GM19193 (cell line): ENCODE measurements around the gene PASK.

Source experiments
- POLR2A ChIP-seq: IDR thresholded peaks from 4 replicates; pipeline ENCODE4 v1.6.1; 2011; ENCODE audit not compliant: insufficient read depth, insufficient read length; ENCODE audit errors: extremely low read depth

PASK gene

GRCh38 chr2:241185961-241186360, 36.7 kb upstream of the PASK start:
- TF ChIP-seq POLR2A: no peak

- TF ChIP-seq POLR2A: no peak
Observed at GRCh38 chr2:241184901-241185300, 35.6 kb upstream of the PASK start.

DNA sequence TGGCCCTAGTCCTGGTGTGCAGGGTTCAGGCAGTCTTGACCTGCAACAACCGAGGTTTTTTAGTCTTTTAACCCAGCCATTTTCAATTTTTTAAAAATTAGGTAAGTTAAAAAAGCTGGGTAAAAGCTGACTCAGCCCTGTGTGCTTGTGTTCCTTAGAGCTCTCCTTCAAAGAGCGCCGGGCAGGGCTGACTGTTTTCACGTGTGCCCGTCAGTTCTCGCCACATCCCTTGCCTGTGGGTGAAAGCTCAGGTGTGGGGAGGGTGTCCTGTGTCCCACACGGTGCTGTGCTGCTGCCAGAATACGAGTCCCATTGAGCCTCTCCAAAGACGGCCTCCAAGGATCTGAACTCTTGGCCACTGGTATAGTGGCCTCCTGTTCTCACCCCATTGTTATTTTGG, 33.9 kb upstream of the PASK start:
- no peak for TF ChIP-seq POLR2A

GRCh38 chr2:241182531-241183133, 33.4 kb upstream of the PASK start:
- TF ChIP-seq POLR2A: no peak

DNA sequence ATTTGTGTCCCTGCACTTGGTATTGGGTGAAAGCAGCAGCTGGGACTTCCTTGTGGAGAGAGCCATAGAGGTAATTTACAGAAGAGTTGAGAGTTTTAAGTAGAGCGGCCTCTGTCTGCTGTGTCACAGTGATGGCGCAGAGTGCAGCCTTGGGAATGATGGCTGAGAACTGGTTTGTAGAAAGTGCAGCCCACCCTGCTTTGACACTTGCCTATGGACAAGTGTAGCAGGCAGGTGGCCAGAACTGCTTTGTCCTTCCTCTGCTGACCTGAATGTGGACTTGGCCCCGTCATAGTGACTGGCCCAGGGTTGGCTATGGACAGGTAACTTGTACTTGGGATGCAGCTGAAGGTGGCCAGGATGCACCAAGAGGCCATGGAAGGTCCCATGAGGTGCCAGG, 32.9 kb upstream of the PASK start:
- TF ChIP-seq POLR2A: no peak

GRCh38 chr2:241180495-241180894, 31.2 kb upstream of the PASK start:
- TF ChIP-seq POLR2A: no peak

- TF ChIP-seq POLR2A: no peak
Observed at GRCh38 chr2:241179899-241180298, 30.6 kb upstream of the PASK start.

GRCh38 chr2:241178961-241179360, 29.7 kb upstream of the PASK start:
- no peak for TF ChIP-seq POLR2A

DNA sequence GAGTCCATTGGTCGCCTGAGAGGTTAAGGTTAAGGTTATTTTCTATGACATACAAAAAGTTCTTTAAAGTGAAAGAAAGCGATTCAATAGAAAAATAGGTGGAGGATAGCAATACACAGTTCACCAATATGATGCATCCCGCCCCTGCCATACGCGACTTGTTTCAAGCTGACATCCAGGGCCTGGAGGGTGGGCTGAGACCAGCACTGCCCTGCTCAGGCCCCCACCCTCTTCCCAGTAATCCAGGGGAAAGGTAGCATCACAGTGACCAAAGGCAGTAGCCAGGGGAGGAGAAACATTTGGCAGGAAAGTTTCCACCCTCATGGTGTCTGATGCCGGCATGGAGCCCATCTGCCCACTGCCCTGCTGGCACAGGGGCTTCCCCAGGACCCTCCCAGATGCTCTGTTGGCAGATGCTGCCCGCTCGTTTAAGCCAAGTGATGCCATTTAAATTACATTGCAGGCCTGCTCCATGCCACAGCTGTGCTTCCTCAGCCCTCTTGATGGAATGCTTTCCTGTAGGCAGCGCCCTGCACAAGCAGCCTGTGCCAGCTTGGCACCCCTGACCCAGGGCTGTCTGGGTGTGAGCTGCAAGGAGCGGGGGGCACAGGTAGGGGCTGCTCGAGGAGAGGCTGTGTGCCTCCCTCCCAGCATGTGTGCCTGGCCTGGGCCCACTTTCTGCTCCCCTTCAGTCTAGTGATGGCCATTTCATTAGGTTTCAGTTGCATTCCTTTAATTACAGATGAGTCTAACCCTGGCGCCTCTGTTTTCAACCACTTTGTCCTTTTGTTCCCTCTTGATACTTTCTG, 28.5 kb upstream of the PASK start:
- TF ChIP-seq POLR2A: no peak

DNA sequence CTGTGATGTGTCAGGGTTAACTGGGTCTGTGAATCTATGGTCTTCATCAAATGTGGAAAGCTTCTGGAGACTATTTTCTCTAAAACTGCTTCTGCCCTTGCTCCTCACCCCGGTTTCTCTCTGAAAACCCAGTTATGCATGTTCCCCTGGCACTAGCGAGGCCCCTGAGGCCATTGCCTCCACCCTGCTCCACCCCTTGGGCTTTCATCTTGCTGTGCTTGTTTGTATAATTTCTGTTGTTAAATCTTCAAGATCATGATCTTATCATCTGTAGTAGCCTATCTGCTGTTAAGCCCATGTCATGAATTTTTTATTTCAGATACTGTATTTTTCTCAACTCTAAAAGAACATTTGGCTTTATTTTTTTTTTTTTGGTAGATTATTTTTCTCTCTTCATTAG, 24.3 kb upstream of the PASK start:
- no peak for TF ChIP-seq POLR2A

DNA sequence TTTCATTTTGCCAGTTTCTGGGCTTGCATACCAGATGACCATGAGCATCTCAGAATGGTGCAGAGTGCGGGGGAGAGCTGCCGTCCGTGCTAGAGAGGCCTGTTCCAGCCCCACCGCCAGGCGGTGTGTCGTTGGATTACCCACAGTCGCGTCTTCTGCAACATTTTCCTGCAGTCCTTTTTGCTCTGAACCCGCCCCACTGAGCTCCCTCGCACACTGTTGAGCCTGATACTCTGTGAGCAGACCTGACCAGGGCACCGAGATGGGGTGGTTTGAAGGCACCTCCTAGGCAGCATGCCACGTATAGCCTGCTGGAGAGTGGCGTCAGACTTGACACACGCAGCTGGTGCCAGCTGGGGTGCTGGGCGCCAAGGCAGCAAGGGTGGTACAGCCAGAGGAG, 19.1 kb upstream of the PASK start:
- no peak for TF ChIP-seq POLR2A

- TF ChIP-seq POLR2A: no peak
Observed at GRCh38 chr2:241163601-241164118, 14.4 kb upstream of the PASK start.

DNA sequence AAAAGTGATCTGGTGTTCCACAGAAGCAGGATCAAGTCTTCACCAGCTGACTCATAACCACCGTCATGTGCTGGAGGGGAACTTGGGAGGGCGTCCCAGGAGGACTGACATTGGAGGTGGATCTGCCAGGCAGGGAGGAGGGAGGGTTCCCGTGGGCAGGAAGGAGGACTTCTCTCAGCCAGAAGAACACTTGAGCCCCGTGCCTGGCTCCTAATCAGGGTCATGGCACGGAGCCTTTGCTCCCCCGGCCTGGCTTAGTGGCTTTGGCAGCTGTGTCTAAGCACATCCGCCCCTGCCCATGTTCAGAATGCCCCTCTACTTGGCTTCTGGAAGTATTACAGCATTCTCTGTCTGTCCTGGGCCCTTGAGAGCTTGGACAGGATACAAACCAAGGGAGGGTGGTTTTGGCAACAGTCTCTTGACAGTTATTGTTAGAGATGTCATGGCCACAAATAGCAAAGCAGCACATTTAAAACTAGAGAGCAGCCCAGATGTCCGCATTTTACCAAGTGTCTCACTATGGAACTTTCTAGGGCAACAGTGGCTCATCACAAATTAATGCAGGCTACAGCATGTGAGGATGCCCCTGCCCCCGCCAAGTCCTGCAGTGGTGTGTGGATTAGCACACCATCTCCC, 12.5 kb upstream of the PASK start:
- no peak for TF ChIP-seq POLR2A

- no peak for TF ChIP-seq POLR2A
Observed at GRCh38 chr2:241160318-241160717, 11.0 kb upstream of the PASK start.

GRCh38 chr2:241159116-241159515, 9.8 kb upstream of the PASK start:
- TF ChIP-seq POLR2A: no peak

DNA sequence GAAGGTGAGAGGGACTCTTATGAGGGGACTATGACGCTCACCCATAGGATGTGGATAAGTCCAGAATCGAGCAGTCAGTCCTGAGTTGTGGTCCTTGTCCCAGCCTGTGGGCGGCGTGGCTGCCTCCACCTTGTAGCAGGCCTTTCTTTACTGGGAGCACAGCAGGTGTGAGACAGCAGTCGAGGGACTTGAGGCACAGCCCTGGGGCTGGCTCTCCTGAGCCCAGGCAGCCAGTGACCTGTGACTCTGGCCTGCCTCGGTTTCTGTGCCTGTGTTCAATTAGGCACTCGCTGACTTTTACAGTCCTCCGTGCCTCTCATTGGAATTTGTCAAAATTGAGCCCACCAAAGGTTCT, 9.3 kb upstream of the PASK start:
- TF ChIP-seq POLR2A: no peak
